ENCODE data around the gene PPP1R9B.
A peak's percentile ranks its signal among the peaks of the same experiment; 100 is the strongest.

Gene PPP1R9B

GRCh38 chr17:50109207-50109606 lies 41.3 kb downstream of the PPP1R9B start:
- peaks cover 0 to 35% (median 0%) of the 10 kb centered on the region in 11 experiments; a peak in 5 of 22 replicates for H4K20me1 ChIP-seq
- no peaks in the 10 kb centered on the region for H3K9me3 ChIP-seq (replicated peaks in 1 of 11)
- H3K27ac ChIP-seq: no peak overlapping the region
- peaks cover 0 to 13% (median 0%) of the 10 kb centered on the region in 10 experiments; a peak in 5 of 20 replicates for H3K4me1 ChIP-seq
- no peak overlapping the region for H3K4me3 ChIP-seq
- H3K36me3 ChIP-seq: peaks cover 0 to 60% (median 18%) of the 10 kb centered on the region in 11 experiments; a peak in 12 of 22 replicates
- no peaks in the 10 kb centered on the region for H3K27me3 ChIP-seq
- no peak overlapping the region for H3K9ac ChIP-seq
- H3K4me2 ChIP-seq: no peak overlapping the region
- TF ChIP-seq Cebpa-rat (IDR thresholded peaks at IDR 0.05): no peak

GRCh38 chr17:50108556-50108955 lies 41.9 kb downstream of the PPP1R9B start:
- H3K9ac ChIP-seq: no peak overlapping the region
- no peak for TF ChIP-seq Cebpa-rat (IDR thresholded peaks at IDR 0.05)
- peaks cover 0 to 66% (median 18%) of the 10 kb centered on the region in 11 experiments; a peak in 12 of 22 replicates for H3K36me3 ChIP-seq
- peaks cover 0 to 13% (median 0%) of the 10 kb centered on the region in 10 experiments; a peak in 5 of 20 replicates for H3K4me1 ChIP-seq
- H4K20me1 ChIP-seq: peaks cover 0 to 41% (median 2%) of the 10 kb centered on the region in 11 experiments; a peak in 8 of 22 replicates
- H3K4me2 ChIP-seq: no peak overlapping the region
- H3K9me3 ChIP-seq (replicated peaks in 1 of 11): no peaks in the 10 kb centered on the region
- no peak overlapping the region for H3K4me3 ChIP-seq
- no peaks in the 10 kb centered on the region for H3K27me3 ChIP-seq
- H3K27ac ChIP-seq: no peak overlapping the region

GRCh38 chr17:50107790-50108414 lies 42.6 kb downstream of the PPP1R9B start:
- Histone ChIP-seq H3K4me2 (no peak overlapping the region), H3K27me3 (no peaks in the 10 kb centered on the region), H3K4me3 (no peak overlapping the region), H3K36me3 (peaks cover 0 to 66% (median 18%) of the 10 kb centered on the region in 11 experiments; a peak in 12 of 22 replicates), H3K9me3 (replicated peaks in 1 of 11) (no peaks in the 10 kb centered on the region), H4K20me1 (peaks cover 0 to 42% (median 5%) of the 10 kb centered on the region in 11 experiments; a peak in 8 of 22 replicates), H3K4me1 (peaks cover 0 to 13% (median 0%) of the 10 kb centered on the region in 10 experiments; a peak in 5 of 20 replicates), H3K27ac (no peak overlapping the region), H3K9ac (no peak overlapping the region)
- TF ChIP-seq Cebpa-rat (IDR thresholded peaks at IDR 0.05): no peak

GRCh38 chr17:50106393-50107131 lies 43.9 kb downstream of the PPP1R9B start:
- Histone ChIP-seq H3K9ac (no peak overlapping the region), H3K4me3 (no peak overlapping the region), H4K20me1 (peaks cover 0 to 45% (median 8%) of the 10 kb centered on the region in 11 experiments; a peak in 9 of 22 replicates), H3K4me1 (peaks cover 5 to 13% (median 8%) of the 10 kb centered on the region in 10 experiments; a peak in 13 of 20 replicates), H3K27ac (no peak overlapping the region), H3K4me2 (no peak overlapping the region), H3K9me3 (replicated peaks in 1 of 11) (no peaks in the 10 kb centered on the region), H3K27me3 (no peaks in the 10 kb centered on the region), H3K36me3 (peaks cover 0 to 66% (median 18%) of the 10 kb centered on the region in 11 experiments; a peak in 12 of 22 replicates)
- TF ChIP-seq Cebpa-rat (IDR thresholded peaks at IDR 0.05): no peak

GRCh38 chr17:50105811-50106210 lies 44.7 kb downstream of the PPP1R9B start:
- no peaks in the 10 kb centered on the region for H3K9me3 ChIP-seq (replicated peaks in 1 of 11)
- H4K20me1 ChIP-seq: peaks cover 0 to 48% (median 8%) of the 10 kb centered on the region in 11 experiments; a peak in 9 of 22 replicates

GRCh38 chr17:50103941-50104340 lies 46.5 kb downstream of the PPP1R9B start:
- Histone ChIP-seq H4K20me1 (peaks cover 0 to 59% (median 8%) of the 10 kb centered on the region in 11 experiments; a peak in 9 of 22 replicates), H3K36me3 (peaks cover 3 to 65% (median 12%) of the 10 kb centered on the region in 11 experiments; a peak in 17 of 22 replicates), H3K9ac (no peak overlapping the region), H3K4me2 (no peak overlapping the region), H3K4me3 (no peak overlapping the region), H3K9me3 (replicated peaks in 1 of 11) (no peaks in the 10 kb centered on the region), H3K27me3 (no peaks in the 10 kb centered on the region), H3K4me1 (peaks cover 5 to 13% (median 7%) of the 10 kb centered on the region in 10 experiments; a peak in 10 of 20 replicates), H3K27ac (no peak overlapping the region)
- no peak for TF ChIP-seq Cebpa-rat (IDR thresholded peaks at IDR 0.05)

More at GRCh38 chr17:50105811-50106210, 44.7 kb downstream of the PPP1R9B start:
- no peak for TF ChIP-seq Cebpa-rat (IDR thresholded peaks at IDR 0.05)
- H3K27me3 ChIP-seq: no peaks in the 10 kb centered on the region
- H3K9ac ChIP-seq: no peak overlapping the region
- H3K27ac ChIP-seq: no peak overlapping the region
- peaks cover 5 to 13% (median 7%) of the 10 kb centered on the region in 10 experiments; a peak in 10 of 20 replicates for H3K4me1 ChIP-seq
- H3K36me3 ChIP-seq: peaks cover 0 to 68% (median 20%) of the 10 kb centered on the region in 11 experiments; a peak in 12 of 22 replicates
- no peak overlapping the region for H3K4me3 ChIP-seq
- no peak overlapping the region for H3K4me2 ChIP-seq

- no peaks in the 10 kb centered on the region for H3K27me3 ChIP-seq
- peak overlapping the region in 1 of 11 experiments; percentile 15; a peak in 1 of 22 replicates for H3K9ac ChIP-seq
- peaks cover 5 to 13% (median 7%) of the 10 kb centered on the region in 10 experiments; a peak in 10 of 20 replicates for H3K4me1 ChIP-seq
- no peak for TF ChIP-seq Cebpa-rat (IDR thresholded peaks at IDR 0.05)
- no peak overlapping the region for H3K4me3 ChIP-seq
- H3K4me2 ChIP-seq: no peak overlapping the region
- H3K9me3 ChIP-seq (replicated peaks in 1 of 11): no peaks in the 10 kb centered on the region
- no peak overlapping the region for H3K27ac ChIP-seq
- peaks cover 5 to 65% (median 19%) of the 10 kb centered on the region in 11 experiments; a peak in 17 of 22 replicates for H3K36me3 ChIP-seq
- H4K20me1 ChIP-seq: peaks cover 0 to 59% (median 8%) of the 10 kb centered on the region in 11 experiments; a peak in 9 of 22 replicates
Measured at GRCh38 chr17:50103252-50103651, 47.2 kb downstream of the PPP1R9B start.

- no peak overlapping the region for H3K4me3 ChIP-seq
- no peak overlapping the region for H3K27ac ChIP-seq
- H3K9me3 ChIP-seq (replicated peaks in 1 of 11): no peaks in the 10 kb centered on the region
- no peak for TF ChIP-seq Cebpa-rat (IDR thresholded peaks at IDR 0.05)
- H3K27me3 ChIP-seq: no peaks in the 10 kb centered on the region
- H3K36me3 ChIP-seq: peaks cover 5 to 62% (median 25%) of the 10 kb centered on the region in 11 experiments; a peak in 16 of 22 replicates
- peaks cover 5 to 13% (median 7%) of the 10 kb centered on the region in 10 experiments; a peak in 10 of 20 replicates for H3K4me1 ChIP-seq
- H3K9ac ChIP-seq: peak overlapping the region in 2 of 11 experiments; percentile 18 to 37; a peak in 1 of 22 replicates
- H4K20me1 ChIP-seq: peaks cover 0 to 59% (median 8%) of the 10 kb centered on the region in 11 experiments; a peak in 9 of 22 replicates
- H3K4me2 ChIP-seq: peak overlapping the region in 1 of 11 experiments; percentile 12; a peak in 1 of 22 replicates
Measured at GRCh38 chr17:50102164-50102991, 48.1 kb downstream of the PPP1R9B start.
